Activated CD8-positive, alpha-beta memory T cell treated with anti-CD3 and anti-CD28 coated beads, Interleukin-2, amount 50 U/mL, for 24 hours (primary cell): ENCODE results near the gene MT3.

Experiments
- DNase-seq: peaks from one replicate; pipeline ENCODE4 v3.0.0-alpha.2; 2020; ENCODE audit errors: extremely low read depth

Gene MT3

GRCh38 chr16:56589141-56590039 lies at the start of gene MT3:
Gene MT3 (plus strand): TSS chr16:56589528. CDS start chr16:56589591, 63 bp downstream.
- DNase-seq, result no peak

- no peak for DNase-seq
Observed at GRCh38 chr16:56539656-56540055, 49.7 kb upstream of the MT3 start.

GRCh38 chr16:56542039-56542438 lies 47.3 kb upstream of the MT3 start:
- DNase-seq, result no peak

GRCh38 chr16:56547120-56547948 lies 42.0 kb upstream of the MT3 start:
- DNase-seq, result no peak

- DNase-seq, result no peak
Observed at GRCh38 chr16:56547949-56548567, 41.3 kb upstream of the MT3 start.

GRCh38 chr16:56549161-56549560 lies 40.2 kb upstream of the MT3 start:
- DNase-seq, result no peak

- no peak for DNase-seq
Observed at GRCh38 chr16:56549744-56550385, 39.5 kb upstream of the MT3 start.

GRCh38 chr16:56551796-56552738 lies 37.3 kb upstream of the MT3 start:
- DNase-seq, result no peak

- no peak for DNase-seq
Observed at GRCh38 chr16:56554441-56554840, 34.9 kb upstream of the MT3 start.

GRCh38 chr16:56558024-56558747 lies 31.1 kb upstream of the MT3 start:
- no peak for DNase-seq

- DNase-seq, result no peak
Observed at GRCh38 chr16:56559109-56559508, 30.2 kb upstream of the MT3 start.

GRCh38 chr16:56560447-56560846 lies 28.9 kb upstream of the MT3 start:
- DNase-seq, result no peak

- no peak for DNase-seq
Observed at GRCh38 chr16:56561126-56561525, 28.2 kb upstream of the MT3 start.

- DNase-seq, result no peak
Observed at GRCh38 chr16:56564793-56565477, 24.4 kb upstream of the MT3 start, which contains the start of gene MT4. Gene MT4 (plus strand): TSS chr16:56565073. CDS start chr16:56565129, 56 bp downstream.

- no peak for DNase-seq
Observed at GRCh38 chr16:56569971-56570370, 19.4 kb upstream of the MT3 start.

GRCh38 chr16:56571525-56571924 lies 17.8 kb upstream of the MT3 start:
- no peak for DNase-seq

GRCh38 chr16:56574625-56575024 lies 14.7 kb upstream of the MT3 start:
- no peak for DNase-seq

- DNase-seq, result peak; percentile 63
Observed at GRCh38 chr16:56576585-56577299, 12.6 kb upstream of the MT3 start.

GRCh38 chr16:56577300-56577625 lies 12.1 kb upstream of the MT3 start:
- DNase-seq, result no peak
